Activated CD4-positive, alpha-beta T cell treated with anti-CD3 and anti-CD28 coated beads for 36 hours (primary cell): ENCODE results near the gene ZSWIM7. TPM values are rescaled to one million over a fixed set of nuclear protein-coding genes. Genes with fewer than 3 reads are reported as not detected.

Source experiments
- ATAC-seq: fragments of 200-7000 bp; cut with Tn5 transposase; one replicate; pipeline ENCODE4 v1.10.0; 2021; ENCODE audit warnings: mild to moderate bottlenecking, moderate library complexity
- CTCF ChIA-PET: fragments of 350-600 bp; sonication (Branson Sonifier 250); formaldehyde crosslinking; loops from one replicate; lab custom pipeline; 2021; ENCODE audit warnings: antibody characterized with exemption; lab: Charles Lee
- POLR2A ChIA-PET: fragments of 350-600 bp; sonication (Branson Sonifier 250); formaldehyde crosslinking; loops from one replicate; lab custom pipeline; 2021; ENCODE audit warnings: antibody characterized with exemption, inconsistent platforms; lab: Charles Lee
- DNase-seq: peaks from one replicate; pipeline ENCODE4 v3.0.0-alpha.2; 2020
- H3K27ac Mint-ChIP-seq: one replicate; pipeline ENCODE4 v1.8.0; 2021; ENCODE audit warnings: mixed read lengths
- H3K27me3 Mint-ChIP-seq: one replicate; pipeline ENCODE4 v1.8.0; 2021; ENCODE audit warnings: mixed read lengths
- H3K36me3 Mint-ChIP-seq: one replicate; pipeline ENCODE4 v1.8.0; 2021; ENCODE audit warnings: low read depth, mixed read lengths
- H3K4me1 Mint-ChIP-seq: one replicate; pipeline ENCODE4 v1.8.0; 2021; ENCODE audit warnings: mixed read lengths
- H3K4me3 Mint-ChIP-seq: one replicate; pipeline ENCODE4 v1.8.0; 2021; ENCODE audit warnings: mild to moderate bottlenecking, moderate library complexity, mixed read lengths
- H3K9me3 Mint-ChIP-seq: one replicate; pipeline ENCODE4 v1.8.0; 2021; ENCODE audit warnings: low read depth, mixed read lengths
- intact Hi-C, 2 experiments: fragments of 100-400 bp; cut with DNase I in 1 of 2; cut with micrococcal nuclease in 1 of 2; formaldehyde crosslinking; loops; one replicate each; pipeline versions ENCODE4 v1.14.2 to v1.15.1; 2022 to 2024; cut with DNase I, micrococcal nuclease
- total RNA-seq, 2 experiments: library from RNA; stranded (reverse); gene quantifications; one replicate each; pipeline ENCODE4 v1.2.3, GENCODE V29; 2021

Gene ZSWIM7
- total RNA-seq, 2 experiments from 2014 or later = 11.2 to 11.7 TPM

- Mint-ChIP-seq H3K4me1 (peaks cover 51% of the 10 kb centered on the region), H3K36me3 (peaks cover 65% of the 10 kb centered on the region), H3K27ac (peak overlapping the region; percentile 97), H3K4me3 (no peak overlapping the region), H3K27me3 (no peaks in the 10 kb centered on the region), H3K9me3 (no peaks in the 10 kb centered on the region)
- POLR2A ChIA-PET = interaction anchor here (0.9 to 1.3 kb wide), 2 partner anchors 22 to 28 kb away, joined by 3 to 5 read pairs; partner anchors contain the start of genes TTC19 and ZSWIM7
- CTCF ChIA-PET = interaction anchor here (0.6 to 1.5 kb wide), 3 partner anchors 15 to 338 kb away, joined by 3 to 6 read pairs (median 5); partner anchors contain the start of genes TTC19 and ZSWIM7
- ATAC-seq = no peak
- DNase-seq = no peak
- intact Hi-C loops = loop anchor here (1.0 to 5.0 kb wide), 3 partner anchors 28 to 260 kb away; partner anchors contain the start of genes TTC19 (in 1 of the 2) and ZSWIM7 (in 1 of the 2)
Observed at GRCh38 chr17:16026895-16027294, 27.4 kb upstream of the ZSWIM7 start.

DNA sequence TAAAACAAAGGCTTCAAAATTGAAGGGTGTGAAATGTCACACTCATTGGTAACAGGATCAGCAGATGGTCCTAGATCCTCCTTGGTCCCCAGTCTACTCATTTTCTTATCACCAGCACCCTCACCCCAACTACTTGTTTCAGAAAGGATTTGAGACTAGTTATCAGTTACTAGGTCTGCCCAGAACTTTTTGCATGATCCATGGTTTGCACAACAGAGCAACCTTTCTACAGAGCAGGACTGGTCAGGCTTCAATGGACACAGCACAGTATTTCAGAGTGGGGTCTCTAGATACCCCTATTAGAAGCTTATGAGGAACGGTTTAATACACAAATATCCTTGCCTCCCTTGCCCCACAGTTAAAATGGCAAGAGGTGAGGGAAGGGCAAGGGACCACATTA, 25.7 kb upstream of the ZSWIM7 start:
- DNase-seq (no peak), ATAC-seq (no peak)
- H3K9me3 Mint-ChIP-seq = no peaks in the 10 kb centered on the region
- no peaks in the 10 kb centered on the region for H3K27me3 Mint-ChIP-seq
- H3K36me3 Mint-ChIP-seq = peaks cover 65% of the 10 kb centered on the region
- peaks cover 51% of the 10 kb centered on the region for H3K4me1 Mint-ChIP-seq
- CTCF ChIA-PET = interaction anchor here (0.6 to 1.2 kb wide), 2 partner anchors 16 to 132 kb away, joined by 3 to 4 read pairs; no protein-coding TSS in a partner anchor
- no peak overlapping the region for H3K4me3 Mint-ChIP-seq
- peak overlapping the region; percentile 51 for H3K27ac Mint-ChIP-seq
- POLR2A ChIA-PET = no interaction called here
- intact Hi-C loops = loop anchor here in 1 of 2 experiments (5.0 kb wide), 1 partner anchor 262 kb away; no protein-coding TSS in a partner anchor

- H3K36me3 Mint-ChIP-seq = peaks cover 67% of the 10 kb centered on the region
- POLR2A ChIA-PET = interaction anchor here (0.5 kb wide), 1 partner anchor 1723 kb away, joined by 3 read pairs; the partner anchor contains the start of gene HS3ST3B1
- no peaks in the 10 kb centered on the region for H3K27me3 Mint-ChIP-seq
- DNase-seq = no peak
- intact Hi-C loops = no loop called here
- CTCF ChIA-PET = interaction anchor here (1.0 to 1.1 kb wide), 2 partner anchors 23 to 24 kb away, joined by 3 read pairs; partner anchors contain the start of genes TTC19 and ZSWIM7
- peak overlapping the region; percentile 56 for H3K27ac Mint-ChIP-seq
- H3K4me3 Mint-ChIP-seq = no peak overlapping the region
- no peaks in the 10 kb centered on the region for H3K9me3 Mint-ChIP-seq
- H3K4me1 Mint-ChIP-seq = peaks cover 44% of the 10 kb centered on the region
- ATAC-seq = no peak
Observed at GRCh38 chr17:16023881-16024280, 24.4 kb upstream of the ZSWIM7 start.

GRCh38 chr17:16019347-16019746, 19.8 kb upstream of the ZSWIM7 start:
- DNase-seq = no peak
- no peak overlapping the region for H3K27ac Mint-ChIP-seq
- no peaks in the 10 kb centered on the region for H3K9me3 Mint-ChIP-seq
- H3K4me1 Mint-ChIP-seq = peaks cover 9% of the 10 kb centered on the region
- CTCF ChIA-PET = interaction anchor here (0.8 to 1.1 kb wide), 2 partner anchors 14 to 15 kb away, joined by 3 read pairs; no protein-coding TSS in a partner anchor
- H3K4me3 Mint-ChIP-seq = no peak overlapping the region
- intact Hi-C loops = no loop called here
- POLR2A ChIA-PET = no interaction called here
- H3K36me3 Mint-ChIP-seq = peaks cover 47% of the 10 kb centered on the region
- no peaks in the 10 kb centered on the region for H3K27me3 Mint-ChIP-seq
- ATAC-seq = no peak

DNA sequence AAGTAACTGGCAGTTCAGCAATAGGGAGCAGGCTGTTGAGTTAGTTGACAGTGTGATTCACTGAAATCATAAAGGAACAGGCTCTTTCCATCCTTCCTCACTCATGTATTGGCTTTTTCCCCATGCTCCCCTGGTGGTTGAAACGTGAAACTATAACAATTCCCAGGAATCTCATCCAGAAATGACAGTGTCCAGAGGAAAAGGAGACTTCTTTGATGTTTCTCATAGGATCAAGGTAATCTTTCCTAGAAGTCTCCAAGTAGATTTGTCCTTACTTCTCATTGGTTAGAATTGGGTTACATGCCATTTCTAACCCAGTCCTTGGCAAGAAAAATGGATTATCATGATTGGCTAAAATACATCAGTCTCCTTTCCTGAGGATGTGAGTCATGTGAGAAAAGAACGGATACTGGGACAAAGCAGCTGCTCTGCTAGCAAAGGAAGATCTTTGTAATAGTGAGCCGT, 14.5 kb upstream of the ZSWIM7 start:
- H3K27me3 Mint-ChIP-seq = no peaks in the 10 kb centered on the region
- POLR2A ChIA-PET = interaction anchor here (0.8 kb wide), 1 partner anchor 14 kb away, joined by 3 read pairs; the partner anchor contains the start of genes TTC19 and ZSWIM7
- no peak overlapping the region for H3K27ac Mint-ChIP-seq
- CTCF ChIA-PET = no interaction called here
- DNase-seq = no peak
- intact Hi-C loops = no loop called here
- H3K4me3 Mint-ChIP-seq = no peak overlapping the region
- H3K4me1 Mint-ChIP-seq = peaks cover 6% of the 10 kb centered on the region
- peaks cover 39% of the 10 kb centered on the region for H3K36me3 Mint-ChIP-seq
- ATAC-seq = no peak
- no peaks in the 10 kb centered on the region for H3K9me3 Mint-ChIP-seq

DNA sequence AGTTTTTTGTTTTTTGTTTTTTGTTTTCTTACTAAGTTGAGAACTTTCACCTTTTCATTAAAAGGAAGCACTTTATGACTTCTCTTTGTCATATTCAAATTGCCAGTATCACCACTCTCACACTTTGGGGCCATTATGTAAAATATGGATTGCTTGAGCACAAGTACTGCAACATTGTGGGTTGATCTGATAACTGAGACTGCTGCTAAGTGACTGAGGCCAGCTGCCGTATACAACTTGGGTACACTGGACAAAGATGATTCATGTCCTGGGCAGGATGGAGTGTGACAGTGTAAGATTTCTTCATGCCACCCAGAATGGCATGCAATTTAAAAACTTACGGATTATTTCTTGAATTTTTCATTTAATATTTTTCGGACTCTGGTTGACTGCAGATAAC, 7.9 kb upstream of the ZSWIM7 start:
- peak; percentile 16 for DNase-seq
- H3K27ac Mint-ChIP-seq = no peak overlapping the region
- no peak overlapping the region for H3K4me3 Mint-ChIP-seq
- intact Hi-C loops = no loop called here
- ChIA-PET POLR2A (no interaction called here), CTCF (no interaction called here)
- no peaks in the 10 kb centered on the region for H3K27me3 Mint-ChIP-seq
- ATAC-seq = peak; percentile 78
- H3K36me3 Mint-ChIP-seq = peaks cover 73% of the 10 kb centered on the region
- peaks cover 25% of the 10 kb centered on the region for H3K4me1 Mint-ChIP-seq
- H3K9me3 Mint-ChIP-seq = no peaks in the 10 kb centered on the region

DNA sequence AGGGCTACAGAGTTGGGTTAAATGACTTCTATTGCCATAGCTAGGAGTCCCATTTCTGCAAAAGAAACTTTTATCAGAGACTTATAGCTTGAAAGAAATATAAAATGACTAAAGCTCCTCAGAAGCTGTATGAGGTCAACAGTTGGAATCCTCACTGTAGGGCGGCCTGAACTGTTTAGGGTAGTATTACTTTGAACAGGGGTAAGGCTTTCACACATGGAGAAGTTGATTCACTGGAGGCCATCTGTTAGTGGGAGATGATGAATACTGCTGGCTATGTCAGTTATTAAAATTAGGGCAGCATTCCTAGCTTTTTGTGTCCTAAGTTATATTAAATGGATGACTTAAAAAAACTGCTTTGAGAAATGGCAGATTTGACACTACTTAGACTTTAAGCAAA, 6.1 kb upstream of the ZSWIM7 start:
- POLR2A ChIA-PET = no interaction called here
- Mint-ChIP-seq H3K4me1 (peaks cover 38% of the 10 kb centered on the region), H3K4me3 (no peak overlapping the region), H3K9me3 (peaks cover 3% of the 10 kb centered on the region), H3K27me3 (no peaks in the 10 kb centered on the region), H3K27ac (no peak overlapping the region), H3K36me3 (peaks cover 82% of the 10 kb centered on the region)
- CTCF ChIA-PET = interaction anchor here (1.0 to 1.6 kb wide), 2 partner anchors 13 to 530 kb away, joined by 3 read pairs; no protein-coding TSS in a partner anchor
- DNase-seq (no peak), ATAC-seq (no peak)
- intact Hi-C loops = no loop called here

GRCh38 chr17:16003841-16004240, 4.3 kb upstream of the ZSWIM7 start:
- peaks cover 3% of the 10 kb centered on the region for H3K9me3 Mint-ChIP-seq
- no peaks in the 10 kb centered on the region for H3K27me3 Mint-ChIP-seq
- intact Hi-C loops = no loop called here
- DNase-seq (no peak), ATAC-seq (no peak)
- CTCF ChIA-PET = interaction anchor here (1.4 kb wide), 1 partner anchor 16 kb away, joined by 3 read pairs; no protein-coding TSS in a partner anchor
- no peak overlapping the region for H3K27ac Mint-ChIP-seq
- H3K4me3 Mint-ChIP-seq = no peak overlapping the region
- H3K4me1 Mint-ChIP-seq = peaks cover 39% of the 10 kb centered on the region
- H3K36me3 Mint-ChIP-seq = peaks cover 81% of the 10 kb centered on the region
- POLR2A ChIA-PET = interaction anchor here (0.9 kb wide), 1 partner anchor 23 kb away, joined by 3 read pairs; no protein-coding TSS in a partner anchor

DNA sequence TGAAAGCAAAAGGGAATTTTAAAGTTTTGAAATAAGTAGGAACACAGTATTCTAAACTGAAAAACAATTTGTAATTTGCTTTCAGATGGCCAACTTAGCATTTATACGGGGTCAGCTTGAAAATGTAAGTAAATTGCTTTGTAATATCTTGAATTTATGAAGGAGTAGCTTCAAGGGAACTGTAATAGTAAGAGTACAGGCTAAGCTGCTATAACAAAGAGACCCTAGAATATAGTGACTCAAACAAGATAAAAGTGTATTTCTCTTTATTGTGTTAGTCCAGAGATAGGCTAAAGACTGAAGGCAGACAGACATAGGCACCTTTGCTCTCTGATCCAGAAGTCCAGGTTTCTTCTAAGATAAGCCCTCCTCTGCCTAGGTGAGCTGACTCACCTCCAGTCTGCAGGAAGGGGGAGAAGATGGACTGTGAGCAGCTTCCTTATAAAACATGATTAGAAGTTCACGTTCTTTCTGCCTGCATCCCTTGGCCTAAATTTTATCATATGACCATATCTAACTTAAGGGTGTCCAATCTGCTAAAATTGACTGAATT, 3.3 kb upstream of the ZSWIM7 start:
- Mint-ChIP-seq H3K27me3 (no peaks in the 10 kb centered on the region), H3K4me1 (peaks cover 30% of the 10 kb centered on the region), H3K36me3 (peaks cover 71% of the 10 kb centered on the region), H3K4me3 (no peak overlapping the region), H3K9me3 (peaks cover 3% of the 10 kb centered on the region), H3K27ac (no peak overlapping the region)
- intact Hi-C loops = no loop called here
- CTCF ChIA-PET = interaction anchor here (0.9 kb wide), 1 partner anchor 10 kb away, joined by 3 read pairs; no protein-coding TSS in a partner anchor
- POLR2A ChIA-PET = no interaction called here
- ATAC-seq (no peak), DNase-seq (no peak)

DNA sequence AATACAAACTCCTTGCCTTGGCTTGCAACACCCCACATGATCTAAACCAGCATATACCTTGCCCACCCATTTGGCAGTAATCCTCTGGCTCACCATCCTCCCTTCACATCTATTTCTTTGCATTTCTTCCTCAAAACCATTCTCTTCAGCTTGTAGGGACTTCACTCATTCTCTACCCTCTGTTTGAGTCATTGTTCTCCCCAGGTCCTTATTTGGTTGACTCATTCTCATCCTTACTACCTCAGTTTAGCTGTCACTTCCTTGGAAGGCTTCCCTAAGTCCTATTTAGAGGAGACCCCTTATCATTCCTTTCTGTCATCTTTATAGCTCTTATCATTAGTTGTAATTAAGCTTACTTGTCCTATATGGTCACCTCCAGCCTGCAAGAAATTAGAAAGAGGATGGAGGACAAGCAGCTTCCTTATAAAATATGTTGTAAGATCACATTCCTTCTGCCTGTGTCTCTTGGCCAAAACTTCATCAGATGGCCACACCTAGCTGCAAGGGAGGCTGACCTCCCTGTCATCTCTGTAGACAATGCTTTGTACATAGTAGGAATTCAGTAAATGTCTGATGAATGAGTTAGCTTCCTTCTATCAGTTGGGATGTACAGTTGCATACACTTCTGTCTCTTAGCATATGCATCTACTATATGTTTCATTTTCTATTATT, 1.9 kb upstream of the ZSWIM7 start:
- Mint-ChIP-seq H3K4me3 (peak overlapping the region; percentile 90), H3K27ac (peak overlapping the region; percentile 95), H3K27me3 (no peaks in the 10 kb centered on the region), H3K36me3 (peaks cover 59% of the 10 kb centered on the region), H3K9me3 (peaks cover 3% of the 10 kb centered on the region), H3K4me1 (peaks cover 23% of the 10 kb centered on the region)
- intact Hi-C loops = no loop called here
- ChIA-PET POLR2A (interaction anchor here (0.6 kb wide), 1 partner anchor 16 kb away, joined by 4 read pairs; no protein-coding TSS in a partner anchor), CTCF (interaction anchor here (0.6 to 1.6 kb wide), 8 partner anchors 8 to 349 kb away, joined by 3 to 5 read pairs (median 3); no protein-coding TSS in a partner anchor)
- ATAC-seq (no peak), DNase-seq (no peak)
